GM21528 (cell line): ENCODE results near the gene SNTG2.

Experiments
- ATAC-seq: cut with Tn5 transposase; IDR thresholded peaks from one replicate; pipeline ENCODE4 v1.9.1; 2021; ENCODE audit warnings: mild to moderate bottlenecking, moderate library complexity; ENCODE audit not compliant: unreplicated experiment, low FRiP score

The SNTG2 gene

GRCh38 chr2:1162768-1163584 is 212.3 kb downstream of the SNTG2 start:
- no peak for ATAC-seq

DNA sequence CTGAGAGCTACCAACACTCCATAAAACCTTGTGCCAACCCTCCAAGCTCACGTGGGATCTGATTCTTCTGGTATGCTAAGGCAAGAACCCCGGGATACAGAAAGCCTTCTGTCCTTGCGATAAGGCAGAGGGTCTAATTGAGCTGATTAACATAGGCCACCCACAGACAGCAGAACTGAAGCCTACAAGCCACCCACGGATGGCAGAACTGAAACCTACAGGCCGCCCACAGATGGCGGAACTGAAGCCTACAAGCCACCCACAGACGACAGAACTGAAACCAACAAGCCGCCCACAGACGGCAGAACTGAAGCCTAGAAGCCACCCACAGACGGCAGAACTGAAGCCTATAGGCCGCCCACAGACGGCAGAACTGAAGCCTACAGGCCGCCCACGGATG is 216.3 kb downstream of the SNTG2 start:
- ATAC-seq: no peak

DNA sequence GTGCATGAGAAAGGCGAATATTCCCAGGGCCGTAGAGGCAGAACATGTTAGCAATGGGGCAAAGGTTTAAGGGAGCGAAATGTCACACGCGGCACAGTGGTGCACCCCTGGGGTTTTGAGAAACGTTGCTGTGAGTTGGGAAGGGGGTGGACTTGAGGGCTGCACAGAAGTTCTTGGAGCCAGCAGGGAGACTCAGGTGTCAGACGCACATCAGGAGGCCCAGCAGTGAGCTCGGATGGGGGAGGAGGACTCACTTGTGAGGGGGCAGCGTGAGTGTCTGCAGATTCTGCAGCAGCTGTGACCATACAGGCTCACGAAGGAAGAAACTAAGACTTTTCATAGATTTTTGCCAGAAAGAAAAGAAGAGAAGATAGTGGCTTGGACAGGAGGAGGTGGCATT is 218.2 kb downstream of the SNTG2 start:
- ATAC-seq: no peak

DNA sequence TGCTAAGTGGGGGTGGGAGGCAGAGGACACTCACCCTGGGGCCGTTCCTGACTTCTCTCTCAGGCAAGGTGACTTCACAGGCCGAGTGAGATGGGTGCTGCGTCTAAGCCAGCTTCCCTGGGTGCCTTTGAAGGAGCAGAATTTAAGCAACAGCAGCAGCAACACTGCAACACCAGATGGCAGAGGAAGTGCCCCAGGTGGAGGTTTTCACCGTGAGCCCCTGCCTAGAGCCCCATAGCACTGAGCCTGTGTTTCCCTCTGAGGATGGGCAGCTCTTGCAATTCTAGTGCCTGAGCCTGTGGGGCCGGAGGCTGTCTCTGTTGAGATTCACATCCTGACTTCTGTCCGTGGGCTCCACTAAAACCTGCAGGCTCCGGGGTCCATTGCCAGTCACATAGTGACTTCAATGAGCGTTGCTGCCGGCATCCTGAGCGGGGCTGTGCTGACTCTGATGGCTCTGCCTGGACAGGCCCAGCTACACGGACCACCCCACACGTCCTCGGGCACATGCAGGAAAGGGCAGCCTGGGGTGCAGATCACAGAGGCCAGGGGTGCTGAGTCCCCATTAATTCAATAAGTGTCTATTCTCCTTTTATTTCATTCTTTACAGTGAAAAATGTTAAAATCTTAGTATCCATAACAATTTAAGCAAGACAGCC is 218.8 kb downstream of the SNTG2 start:
- ATAC-seq: no peak

- no peak for ATAC-seq
These were observed 219.6 kb downstream of the SNTG2 start for GRCh38 chr2:1170241-1170640.

DNA sequence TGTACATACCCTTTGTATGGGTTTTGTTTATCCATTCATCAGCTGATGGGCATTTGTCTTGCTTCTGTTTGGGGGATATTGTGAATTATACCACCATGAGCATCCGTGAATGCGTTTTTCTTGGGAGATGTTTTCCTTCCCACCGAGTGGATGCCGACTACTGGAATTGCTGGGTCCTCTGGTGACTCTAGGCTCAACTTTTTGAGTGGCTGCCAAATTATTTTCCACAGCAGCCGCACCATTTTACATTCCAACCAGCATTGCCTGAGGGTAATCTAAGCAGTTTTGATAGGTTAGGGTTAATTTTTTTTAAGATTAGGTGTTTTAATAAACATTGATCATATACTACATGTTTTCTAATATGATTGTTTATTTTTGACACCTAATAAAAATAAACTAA is 220.1 kb downstream of the SNTG2 start:
- no peak for ATAC-seq

DNA sequence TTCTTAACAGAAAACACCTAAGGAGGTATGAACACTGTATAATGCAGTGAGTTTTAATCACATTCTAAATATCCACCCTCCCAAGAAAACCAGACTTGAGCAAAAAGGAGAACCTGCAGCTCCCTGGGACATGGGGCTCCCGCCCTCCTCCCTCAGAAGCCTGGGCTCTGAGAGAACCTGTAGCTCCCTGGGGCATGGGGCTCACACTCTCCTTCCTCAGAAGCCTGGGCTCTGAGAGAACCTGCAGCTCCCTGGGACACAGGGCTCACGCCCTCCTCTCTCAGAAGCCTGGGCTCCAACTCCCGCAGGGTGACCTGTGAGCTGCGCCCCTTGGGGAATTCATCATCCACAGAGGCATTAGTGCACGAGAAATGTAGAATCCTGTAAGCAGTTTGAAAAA is 222.9 kb downstream of the SNTG2 start:
- ATAC-seq: no peak

- ATAC-seq: no peak
These were observed 231.2 kb downstream of the SNTG2 start for GRCh38 chr2:1181893-1182292.

GRCh38 chr2:1183300-1183699 is 232.7 kb downstream of the SNTG2 start:
- ATAC-seq: no peak

- no peak for ATAC-seq
These were observed 235.8 kb downstream of the SNTG2 start for GRCh38 chr2:1186421-1186820.

DNA sequence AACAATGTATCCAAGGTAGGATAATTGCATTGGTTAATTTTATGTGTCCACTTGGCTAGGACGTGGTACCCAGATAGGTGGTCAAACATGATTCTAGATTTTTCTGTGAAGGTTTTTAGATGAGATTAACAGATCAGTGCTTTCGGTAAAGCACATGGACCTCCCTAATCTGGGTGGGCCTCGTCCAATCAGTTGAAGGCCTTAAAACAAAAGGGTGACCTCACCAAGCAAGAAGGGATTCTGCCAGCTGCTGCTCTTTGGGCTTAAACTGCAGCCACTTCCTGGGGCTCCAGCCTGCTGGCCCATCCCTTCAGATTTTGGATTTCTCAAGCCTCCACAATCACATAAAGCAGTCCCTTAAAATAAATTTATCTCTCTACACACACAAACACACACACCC is 236.5 kb downstream of the SNTG2 start:
- no peak for ATAC-seq

DNA sequence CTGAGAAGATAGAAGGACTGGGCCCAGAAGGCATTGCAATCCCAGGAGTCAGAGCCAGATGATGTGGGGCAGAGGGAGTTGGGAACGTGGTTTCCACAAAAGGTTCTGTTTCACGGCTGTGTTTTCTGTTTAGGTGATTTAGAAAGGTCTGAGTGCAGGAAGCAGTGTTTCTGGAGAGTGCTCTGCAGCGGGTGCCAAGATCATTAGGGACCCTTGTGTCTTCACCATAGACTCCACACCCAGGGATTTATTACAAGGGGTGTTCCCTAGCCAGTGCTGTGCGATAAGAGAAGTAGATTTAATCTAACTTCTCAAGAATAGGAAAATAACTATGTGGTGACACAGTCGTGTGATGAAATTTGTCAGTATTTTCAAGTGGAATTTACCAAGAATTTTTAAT is 241.5 kb downstream of the SNTG2 start:
- no peak for ATAC-seq

GRCh38 chr2:1193801-1194200 is 243.2 kb downstream of the SNTG2 start:
- ATAC-seq: no peak

- no peak for ATAC-seq
These were observed 253.1 kb downstream of the SNTG2 start for GRCh38 chr2:1203772-1204171.

GRCh38 chr2:1205853-1206252 is 255.2 kb downstream of the SNTG2 start:
- ATAC-seq: no peak

GRCh38 chr2:1207962-1208510 is 257.4 kb downstream of the SNTG2 start:
- no peak for ATAC-seq

- no peak for ATAC-seq
These were observed 257.9 kb downstream of the SNTG2 start for GRCh38 chr2:1208522-1208921.

GRCh38 chr2:1209246-1209645 is 258.6 kb downstream of the SNTG2 start:
- ATAC-seq: no peak

DNA sequence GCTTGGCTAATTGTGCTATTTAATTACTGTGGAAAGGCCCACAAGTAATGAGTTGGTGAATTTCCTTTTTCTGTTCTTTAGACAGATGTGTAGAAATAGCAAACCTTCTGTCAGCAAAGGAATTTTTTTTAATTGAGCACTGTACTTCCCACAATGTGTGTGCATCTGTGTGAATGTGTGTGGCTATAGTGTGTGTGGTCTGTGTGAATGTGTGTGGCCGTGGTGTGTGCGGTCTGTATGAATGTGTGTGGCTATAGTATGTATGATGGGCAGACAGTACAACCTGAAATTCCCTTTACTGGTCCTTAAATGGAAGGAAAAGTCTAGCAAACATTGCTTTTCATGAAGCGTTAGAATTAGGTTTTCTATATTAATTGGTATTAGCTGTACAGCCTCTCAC is 259.1 kb downstream of the SNTG2 start:
- ATAC-seq: no peak

GRCh38 chr2:1210352-1210751 is 259.7 kb downstream of the SNTG2 start:
- no peak for ATAC-seq

GRCh38 chr2:1219901-1220573 is 269.4 kb downstream of the SNTG2 start:
- ATAC-seq: no peak
